Kidney (tissue), 14 donors: ENCODE data around the gene MPC1L. TPM values are rescaled to one million over a fixed set of nuclear protein-coding genes. Genes with fewer than 3 reads are reported as not detected.

Source experiments
- DNase-seq, 5 donors: peaks; one replicate each; pipeline ENCODE4 v3.0.0-alpha.2; 2013 to 2020
- FAIRE-seq: peaks from 2 replicates; lab custom pipeline; 2012; peaks lifted over from hg19 to GRCh38; lab: Jason Lieb, UNC
- H3K27ac ChIP-seq, 2 donors: one replicate each; pipeline ENCODE4 v1.7.0; 2013; ENCODE audit warnings: low read depth in 2 of 2, low read length in 2 of 2, inconsistent platforms in 1 of 2
- H3K27me3 ChIP-seq: one replicate; pipeline ENCODE4 v1.7.1; 2013; ENCODE audit warnings: low read length, inconsistent platforms; ENCODE audit not compliant: control insufficient read depth, insufficient read depth
- H3K36me3 ChIP-seq, 3 donors: one replicate each; pipeline versions ENCODE4 v1.7.0 to v1.7.1; 2013; ENCODE audit warnings: low read length in 3 of 3, control low read depth in 1 of 3, inconsistent platforms in 1 of 3; ENCODE audit not compliant: insufficient read depth in 3 of 3, control insufficient read depth in 2 of 3
- H3K4me1 ChIP-seq, 3 donors: one replicate each; pipeline versions ENCODE4 v1.7.0 to v1.7.1; 2013; ENCODE audit warnings: low read length in 3 of 3, inconsistent platforms in 1 of 3, low read depth in 1 of 3; ENCODE audit not compliant: control insufficient read depth in 2 of 3, insufficient read depth in 2 of 3
- H3K4me3 ChIP-seq, 3 donors: one replicate each; pipeline versions ENCODE4 v1.7.0 to v1.8.1; 2013; ENCODE audit warnings: low read length in 3 of 3, control low read depth in 1 of 3, inconsistent platforms in 1 of 3
- H3K9ac ChIP-seq, 3 donors: one replicate each; pipeline versions ENCODE4 v1.7.0 to v1.7.1; 2013; ENCODE audit warnings: low read length in 3 of 3, control low read depth in 1 of 3, inconsistent platforms in 1 of 3
- H3K9me3 ChIP-seq, 3 donors: one replicate each; pipeline versions ENCODE4 v1.7.0 to v1.7.1; 2013; ENCODE audit warnings: low read length in 3 of 3, control low read depth in 1 of 3, inconsistent platforms in 1 of 3; ENCODE audit not compliant: control insufficient read depth in 2 of 3, insufficient read depth in 1 of 3
- CTCF ChIP-seq: IDR thresholded peaks from 3 replicates; pipeline ENCODE4 v1.5.1; 2012; ENCODE audit warnings: mild to moderate bottlenecking, moderate library complexity, borderline replicate concordance; ENCODE audit not compliant: insufficient read depth; ENCODE audit errors: extremely low read depth
- intact Hi-C: fragments of 100-400 bp; cut with DNase I; formaldehyde crosslinking; loops from one replicate; pipeline ENCODE4 v1.11.1; 2022
- polyA plus RNA-seq: library from polyadenylated mRNA; stranded (reverse); fragments of 350-450 nt; fragmentation: Illumina TruSeq; extraction: RNeasy Lipid Tissue Mini Kit (QIAGEN cat#74804); gene quantifications from one replicate; pipeline ENCODE4 v1.2.3, GENCODE V29; 2014; ENCODE audit warnings: low read depth, low replicate concordance; ENCODE audit not compliant: insufficient read depth
- total RNA-seq: library from RNA; stranded (reverse); fragmentation: NEBNext Ultra II Directional; extraction: Animal tissue kit (Norgen Biotek cat#: 25700); gene quantifications from one replicate; pipeline ENCODE4 v1.2.1, GENCODE V29; 2021
- donor health status: control.
- donor health status: control.
- donor health status: control.
- donor health status: control.
- donor health status: control.
- donor health status: DM: yes; HTN: yes; CAD: no.
- donor health status: Normal renal cell carcinoma (clear cell type).

MPC1L gene
- total and polyA plus RNA-seq, 2 donors from 2014 or later = not detected

DNA sequence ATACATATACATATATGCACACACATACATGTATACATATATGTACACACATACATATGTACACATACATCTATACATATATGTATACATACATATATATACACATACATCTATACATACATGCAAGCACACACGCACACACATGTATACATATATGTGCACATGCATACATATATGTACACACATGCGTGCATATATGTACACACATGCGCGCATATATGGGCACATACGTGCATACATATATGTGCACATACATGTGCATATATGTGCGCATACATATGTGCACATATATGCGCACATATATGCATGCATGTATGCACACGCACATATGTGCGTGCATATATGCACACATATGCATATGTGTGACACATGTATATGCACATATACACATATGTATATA, 7.3 kb upstream of the MPC1L start:
- H3K27ac ChIP-seq = no peak overlapping the region
- DNase-seq (no peak), FAIRE-seq (no peak)
- no peak for TF ChIP-seq CTCF
- no peaks in the 10 kb centered on the region for H3K4me1 ChIP-seq
- intact Hi-C loops = no loop called here
- no peaks in the 10 kb centered on the region for H3K36me3 ChIP-seq
- no peak overlapping the region for H3K4me3 ChIP-seq
- H3K9me3 ChIP-seq = no peaks in the 10 kb centered on the region
- H3K9ac ChIP-seq = no peak overlapping the region
- H3K27me3 ChIP-seq = no peaks in the 10 kb centered on the region

DNA sequence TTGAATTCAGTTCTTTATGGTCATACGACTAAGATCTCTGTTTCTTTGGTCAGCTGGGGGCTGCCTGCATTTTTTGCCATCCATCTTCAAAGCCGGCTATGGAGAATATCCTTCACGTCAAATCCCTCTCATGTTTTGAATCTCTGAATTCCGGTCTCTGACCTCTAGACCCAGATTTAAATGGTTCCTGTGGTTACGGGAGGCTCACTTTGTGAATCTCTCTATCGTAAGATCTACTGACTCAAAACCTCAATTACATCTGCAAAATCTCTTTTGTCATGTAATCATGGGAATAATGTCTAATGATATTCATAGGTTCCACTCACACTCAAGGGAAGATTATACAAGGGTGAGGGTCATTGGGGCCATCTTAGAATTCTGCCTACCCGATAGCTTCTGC, 5.7 kb upstream of the MPC1L start:
- no peak for TF ChIP-seq CTCF
- Histone ChIP-seq H3K27ac (no peak overlapping the region), H3K36me3 (no peaks in the 10 kb centered on the region), H3K9me3 (no peaks in the 10 kb centered on the region), H3K27me3 (no peaks in the 10 kb centered on the region), H3K4me1 (peaks cover 0 to under 1% (median 0%) of the 10 kb centered on the region in 3 donors), H3K4me3 (no peak overlapping the region), H3K9ac (no peak overlapping the region)
- intact Hi-C loops = no loop called here
- no peak for FAIRE-seq
- no peak for DNase-seq

DNA sequence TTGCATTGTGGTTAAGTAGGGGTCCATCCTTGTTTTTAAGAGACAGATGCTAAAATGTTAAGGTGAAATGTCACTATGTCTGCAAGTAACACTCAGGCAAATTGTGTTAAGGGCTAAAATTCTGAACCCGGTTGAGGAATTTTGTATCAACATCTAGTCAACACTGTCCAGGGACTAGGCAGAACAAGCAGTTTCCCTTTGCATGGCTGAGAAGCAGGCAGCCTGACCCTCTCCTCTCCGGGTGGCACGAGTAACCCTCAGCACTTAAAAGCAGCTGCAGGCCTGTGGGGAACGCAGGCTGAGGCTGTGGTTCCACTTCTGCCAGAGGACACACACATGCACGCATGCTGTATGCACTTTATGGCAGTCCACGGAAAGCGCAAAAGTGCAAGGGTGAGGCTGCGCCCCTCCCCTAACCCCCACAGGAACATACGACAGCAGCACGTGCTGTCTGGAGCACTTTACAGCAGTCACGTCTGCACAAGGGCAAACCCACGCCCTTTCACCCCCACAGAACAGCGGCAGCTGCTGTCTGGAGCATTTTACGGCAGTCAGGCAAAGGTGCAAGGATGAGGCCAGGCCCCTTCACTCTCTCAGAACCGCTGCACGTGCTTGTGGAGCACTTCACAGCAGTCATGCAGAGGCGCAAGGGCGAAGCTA, 619 bp upstream of the MPC1L start:
- peaks cover 0 to 4% (median 0%) of the 10 kb centered on the region in 3 donors for H3K4me1 ChIP-seq
- intact Hi-C loops = no loop called here
- H3K9me3 ChIP-seq = no peaks in the 10 kb centered on the region
- H3K27ac ChIP-seq = no peak overlapping the region
- H3K9ac ChIP-seq = no peak overlapping the region
- no peak for TF ChIP-seq CTCF
- FAIRE-seq = no peak
- peaks cover 0 to 2% (median 0%) of the 10 kb centered on the region in 3 donors for H3K36me3 ChIP-seq
- H3K27me3 ChIP-seq = peaks cover 2% of the 10 kb centered on the region
- peak overlapping the region in 2 of 3 donors; percentile 17 to 34 for H3K4me3 ChIP-seq
- DNase-seq = peak in 4 of 5 donors; percentile 3 to 40 (median 17)
